Coronary artery (tissue), 2 donors: ENCODE measurements around the gene MDFI.

ENCODE experiments used
- DNase-seq: peaks from one replicate; pipeline ENCODE4 v3.0.0-alpha.2; 2017; ENCODE audit warnings: low spot score
- H3K27ac ChIP-seq, 2 donors: fragments of 200-600 bp; sonication (generic); one replicate each; pipeline ENCODE4 v1.5.1; 2016 to 2019
- H3K4me3 ChIP-seq: fragments of 200-600 bp; sonication (generic); 2 replicates; pipeline ENCODE4 v1.5.1; 2016; ENCODE audit warnings: mild to moderate bottlenecking, moderate library complexity
- CTCF ChIP-seq: fragments of 200-600 bp; sonication (generic); IDR thresholded peaks from one replicate; pipeline ENCODE4 v1.5.1; 2019; ENCODE audit warnings: antibody characterized with exemption

The MDFI gene

GRCh38 chr6:41633056-41633634, 5.1 kb upstream of the MDFI start:
- TF ChIP-seq CTCF: no peak
- no peak for DNase-seq
- H3K4me3 ChIP-seq: no peak overlapping the region
- no peak overlapping the region for H3K27ac ChIP-seq

- Histone ChIP-seq H3K27ac (no peak overlapping the region), H3K4me3 (no peak overlapping the region)
- DNase-seq: no peak
- TF ChIP-seq CTCF: no peak
Measured at GRCh38 chr6:41634657-41635056, 3.6 kb upstream of the MDFI start.

- no peak for DNase-seq
- TF ChIP-seq CTCF: no peak
- no peak overlapping the region for H3K27ac ChIP-seq
- no peak overlapping the region for H3K4me3 ChIP-seq
Measured at GRCh38 chr6:41635365-41635764, 2.9 kb upstream of the MDFI start.

- DNase-seq: no peak
- TF ChIP-seq CTCF: no peak
- Histone ChIP-seq H3K27ac (no peak overlapping the region), H3K4me3 (peak overlapping the region; percentile 78)
Measured at GRCh38 chr6:41636833-41637193, 1.5 kb upstream of the MDFI start.

- H3K27ac ChIP-seq: peak overlapping the region in 1 of 2 donors; percentile 72
- no peak for DNase-seq
Measured at GRCh38 chr6:41637194-41638001, 870 bp upstream of the MDFI start.

GRCh38 chr6:41638935-41639808, 904 bp downstream of the MDFI start:
- Histone ChIP-seq H3K4me3 (peak overlapping the region; percentile 78), H3K27ac (peak overlapping the region in 1 of 2 donors; percentile 72)
- no peak for DNase-seq
- no peak for TF ChIP-seq CTCF

More at GRCh38 chr6:41637194-41638001, 870 bp upstream of the MDFI start:
- peak overlapping the region; percentile 78 for H3K4me3 ChIP-seq
- TF ChIP-seq CTCF: no peak
